SK-N-SH (cell line): ENCODE measurements around the gene UFC1. TPM values are rescaled to one million over a fixed set of nuclear protein-coding genes. Genes with fewer than 3 reads are reported as not detected.

Experiments used
- CTCF ChIA-PET: fragments of 300-600, 350-600 bp; formaldehyde crosslinking; extraction: SDS; loops from one replicate; lab custom pipeline; 2021; lab: Yijun Ruan, JAX
- POLR2A ChIA-PET: fragments of 350-600 bp; sonication (Branson Sonifier 250); formaldehyde crosslinking; extraction: SDS; loops from one replicate; lab custom pipeline; 2020; ENCODE audit warnings: antibody characterized with exemption, inconsistent platforms; lab: Yijun Ruan, JAX
- DNase-seq: peaks from one replicate; pipeline ENCODE4 v3.0.0; 2012
- H2AFZ ChIP-seq: fragments of 200-600 bp; sonication (generic); 2 replicates; pipeline ENCODE4 v1.8.1; 2016; ENCODE audit warnings: antibody characterized with exemption, mild to moderate bottlenecking, low read depth
- H3F3A ChIP-seq: fragments of 200-600 bp; sonication (generic); replicated peaks from 2 replicates; pipeline ENCODE3; 2016; ENCODE audit warnings: antibody characterized with exemption, mild to moderate bottlenecking; ENCODE audit not compliant: insufficient read depth
- H3K27ac ChIP-seq, 2 experiments: fragments of 200-500 bp in 1 of 2; fragments of 200-600 bp in 1 of 2; sonication (Bioruptor generic) in 1 of 2; sonication (generic), shearing (Covaris generic) in 1 of 2; 2 replicates each; pipeline versions ENCODE4 v1.5.1 to v1.6.1; 2014 to 2016; ENCODE audit warnings: low read depth in 2 of 2, inconsistent platforms in 1 of 2, low read length in 1 of 2, mild to moderate bottlenecking in 1 of 2, mixed read lengths in 1 of 2
- H3K27me3 ChIP-seq: fragments of 200-600 bp; sonication (generic), shearing (Covaris generic); 2 replicates; pipeline ENCODE4 v1.6.1; 2016; ENCODE audit warnings: mixed run types; ENCODE audit not compliant: insufficient read depth
- H3K36me3 ChIP-seq, 2 experiments: fragments of 200-500 bp in 1 of 2; fragments of 200-600 bp in 1 of 2; sonication (Bioruptor generic) in 1 of 2; sonication (generic) in 1 of 2; replicated peaks in 1 of 2; 2 replicates each; pipeline versions ENCODE3 to v1.5.1; 2014 to 2016; ENCODE audit warnings: low read length in 1 of 2, mild to moderate bottlenecking in 1 of 2; ENCODE audit not compliant: insufficient read depth in 2 of 2, control insufficient read depth in 1 of 2
- H3K4me1 ChIP-seq, 2 experiments: fragments of 200-500 bp in 1 of 2; fragments of 200-600 bp in 1 of 2; sonication (Bioruptor generic) in 1 of 2; sonication (generic), shearing (Covaris generic) in 1 of 2; 2 replicates each; pipeline versions ENCODE4 v1.5.1 to v1.6.1; 2014 to 2016; ENCODE audit warnings: low read depth in 1 of 2, low read length in 1 of 2, mixed run types in 1 of 2; ENCODE audit not compliant: insufficient read depth in 2 of 2, control insufficient read depth in 1 of 2
- H3K4me2 ChIP-seq: fragments of 200-600 bp; sonication (generic), shearing (Covaris generic); 2 replicates; pipeline ENCODE4 v1.6.1; 2017; ENCODE audit warnings: mixed run types
- H3K4me3 ChIP-seq, 2 experiments: fragments of 200-500 bp in 1 of 2; fragments of 200-600 bp in 1 of 2; sonication (Bioruptor generic) in 1 of 2; sonication (generic), shearing (Covaris generic) in 1 of 2; 2 replicates each; pipeline versions ENCODE4 v1.5.1 to v1.8.1; 2014 to 2016; ENCODE audit warnings: low read depth in 2 of 2, inconsistent platforms in 1 of 2, low read length in 1 of 2, mild to moderate bottlenecking in 1 of 2, mixed read lengths in 1 of 2, moderate library complexity in 1 of 2
- H3K79me2 ChIP-seq: fragments of 200-600 bp; sonication (generic); 2 replicates; pipeline ENCODE4 v1.8.1; 2017; ENCODE audit warnings: mild to moderate bottlenecking; ENCODE audit not compliant: insufficient read depth
- H3K9ac ChIP-seq: fragments of 200-600 bp; sonication (generic); 2 replicates; pipeline ENCODE4 v1.6.1; 2017; ENCODE audit warnings: mixed run types
- H3K9me2 ChIP-seq: fragments of 200-600 bp; sonication (generic); 2 replicates; pipeline ENCODE4 v1.6.1; 2017; ENCODE audit warnings: mixed run types
- H3K9me3 ChIP-seq: fragments of 200-600 bp; sonication (generic); 2 replicates; pipeline ENCODE4 v1.6.1; 2017; ENCODE audit warnings: mixed run types, mild to moderate bottlenecking, moderate library complexity
- H4K20me1 ChIP-seq: fragments of 200-600 bp; sonication (generic); 2 replicates; pipeline ENCODE4 v1.6.1; 2017; ENCODE audit warnings: mild to moderate bottlenecking, mixed run types; ENCODE audit not compliant: insufficient read depth
- ELF1 ChIP-seq: IDR thresholded peaks from 2 replicates; pipeline ENCODE4 v1.4.0; 2012
- FOSL2 ChIP-seq: IDR thresholded peaks from 2 replicates; pipeline ENCODE4 v1.4.0; 2012; ENCODE audit warnings: low read depth, mild to moderate bottlenecking, moderate library complexity, borderline replicate concordance
- FOXJ3 ChIP-seq: sonication (generic); formaldehyde crosslinking; IDR thresholded peaks from 2 replicates; pipeline ENCODE4 v1.5.1; 2020; ENCODE audit warnings: mild to moderate bottlenecking, missing genetic modification reagents
- FOXM1 ChIP-seq: IDR thresholded peaks from 2 replicates; pipeline ENCODE4 v1.4.0; 2012; ENCODE audit warnings: low read depth, mild to moderate bottlenecking
- GABPA ChIP-seq: IDR thresholded peaks from 2 replicates; pipeline ENCODE4 v1.4.0; 2012; ENCODE audit warnings: low read depth, mild to moderate bottlenecking
- GATA2 ChIP-seq: sonication (generic); formaldehyde crosslinking; IDR thresholded peaks from 2 replicates; pipeline ENCODE4 v1.5.0; 2020; ENCODE audit warnings: mild to moderate bottlenecking, missing genetic modification reagents
- MEF2A ChIP-seq: IDR thresholded peaks from 2 replicates; pipeline ENCODE4 v1.4.0; 2012; ENCODE audit warnings: low read depth, borderline replicate concordance
- NFIC ChIP-seq: IDR thresholded peaks from 2 replicates; pipeline ENCODE4 v1.4.0; 2012; ENCODE audit warnings: borderline replicate concordance
- NRF1 ChIP-seq: IDR thresholded peaks from 2 replicates; pipeline ENCODE4 v1.6.1; 2012; ENCODE audit warnings: low read depth, mild to moderate bottlenecking, low read length
- RCOR1 ChIP-seq: fragments of 150-350 bp; IDR thresholded peaks from 2 replicates; pipeline ENCODE4 v1.6.1; 2017; ENCODE audit warnings: antibody characterized with exemption, low read length
- RXRA ChIP-seq: IDR thresholded peaks from 2 replicates; pipeline ENCODE4 v1.4.0; 2012; ENCODE audit warnings: low read depth, mild to moderate bottlenecking, borderline replicate concordance
- SIN3A ChIP-seq: IDR thresholded peaks from 2 replicates; pipeline ENCODE4 v1.6.1; 2012; ENCODE audit warnings: low read depth, mild to moderate bottlenecking, low read length, moderate library complexity, borderline replicate concordance
- SMC3 ChIP-seq: IDR thresholded peaks from 2 replicates; pipeline ENCODE4 v1.6.1; 2012; ENCODE audit warnings: low read depth, low read length, improper control_type of control experiment
- TAF1 ChIP-seq: IDR thresholded peaks from 2 replicates; pipeline ENCODE4 v1.6.1; 2012; ENCODE audit warnings: low read depth, mild to moderate bottlenecking, low read length, moderate library complexity, borderline replicate concordance
- TCF12 ChIP-seq: IDR thresholded peaks from 2 replicates; pipeline ENCODE4 v1.4.0; 2012
- YY1 ChIP-seq: IDR thresholded peaks from 2 replicates; pipeline ENCODE4 v1.4.0; 2012; ENCODE audit warnings: low read depth, mild to moderate bottlenecking
- WGBS: methylation state at CpG from one replicate; pipeline ENCODE4 v1.1.6; 2017; ENCODE audit warnings: low lambda C conversion rate; 5-methylcytosine and 5-hydroxymethylcytosine counted together
- polyA plus RNA-seq, 3 experiments: library from polyadenylated mRNA; depleted of rRNA; stranded (reverse); fragments of >200 nt; gene quantifications; 2 replicates each; pipeline ENCODE4 v1.2.3, GENCODE V29; 2012
- TF ChIP-seq, protein P1 (sequence below): IDR thresholded peaks from 2 replicates; pipeline ENCODE4 v1.6.1; 2012; ENCODE audit warnings: mild to moderate bottlenecking, low read depth, low read length, moderate library complexity
- TF ChIP-seq, protein P2 (sequence below): IDR thresholded peaks from 2 replicates; pipeline ENCODE4 v1.4.0; 2012; ENCODE audit warnings: low read depth, borderline replicate concordance
- TF ChIP-seq, protein P3 (sequence below): fragments of 200-600 bp; sonication (generic); IDR thresholded peaks from 2 replicates; pipeline ENCODE4 v1.6.1; 2017; ENCODE audit warnings: antibody characterized with exemption, mild to moderate bottlenecking, moderate library complexity
- TF ChIP-seq, protein P4 (sequence below): fragments of 150-350 bp; IDR thresholded peaks from 2 replicates; pipeline ENCODE4 v1.6.1; 2016; ENCODE audit warnings: mild to moderate bottlenecking, low read depth, low read length
- TF ChIP-seq, protein P5 (sequence below): fragments of 150-350 bp; IDR thresholded peaks from 2 replicates; pipeline ENCODE4 v1.6.1; 2017; ENCODE audit warnings: antibody characterized with exemption, low read length, low read depth, borderline replicate concordance
- TF ChIP-seq, protein P6 (sequence below): IDR thresholded peaks from 2 replicates; pipeline ENCODE4 v1.4.0; 2012; ENCODE audit warnings: low read depth, borderline replicate concordance
- TF ChIP-seq, protein P7 (sequence below): IDR thresholded peaks from 2 replicates; pipeline ENCODE4 v1.4.0; 2012; ENCODE audit warnings: low read depth

The UFC1 gene
- polyA plus RNA-seq, 1 of the 3 experiments (the other 2 are of a cell fraction) = 150 TPM

DNA sequence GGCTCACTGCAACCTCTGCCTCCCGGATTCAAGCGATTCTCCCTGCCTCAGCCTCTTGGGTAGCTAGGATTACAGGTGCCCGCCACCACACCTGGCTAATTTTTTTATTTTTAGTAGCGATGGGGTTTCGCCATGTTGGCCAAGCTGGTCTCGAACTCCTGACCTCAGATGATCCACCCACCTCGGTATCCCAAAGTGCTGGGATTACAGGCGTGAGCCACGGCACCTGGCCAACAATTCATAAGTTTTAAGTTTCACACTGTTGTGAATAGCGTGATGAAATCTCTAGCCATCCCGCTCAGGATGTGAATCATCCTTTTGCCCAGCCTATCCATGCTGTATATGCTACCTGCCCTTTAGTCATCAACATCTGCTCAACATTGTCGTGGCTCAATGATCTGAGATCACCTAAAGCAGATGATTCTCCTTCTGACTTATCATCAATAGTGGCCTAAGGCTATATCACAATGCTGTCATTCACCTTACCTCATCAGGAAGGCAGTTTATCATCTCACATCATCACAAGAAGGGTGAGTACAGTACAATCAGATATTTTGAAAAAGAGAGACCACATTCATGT is 38.6 kb upstream of the UFC1 start:
- Histone ChIP-seq H3K9me2 (no peaks in the 10 kb centered on the region), H3K79me2 (peaks cover 93% of the 10 kb centered on the region), H4K20me1 (peaks cover 45% of the 10 kb centered on the region), H3K9me3 (no peaks in the 10 kb centered on the region), H3K27ac (peak overlapping the region in 1 of 2 experiments; percentile 45; a peak in 2 of 4 replicates), H3K9ac (no peak overlapping the region), H2AFZ (no peak overlapping the region), H3F3A (peaks cover 15% of the 10 kb centered on the region), H3K4me1 (peaks cover 19 to 25% of the 10 kb centered on the region in 2 experiments; a peak in 3 of 4 replicates), H3K4me2 (peak overlapping the region; percentile 92), H3K27me3 (no peaks in the 10 kb centered on the region), H3K4me3 (no peak overlapping the region), H3K36me3 (peaks cover 13 to 20% of the 10 kb centered on the region in 2 experiments)
- ChIA-PET POLR2A (no interaction called here), CTCF (interaction anchor here (2.2 kb wide), 1 partner anchor 18 kb away, joined by 6 read pairs; no protein-coding TSS in a partner anchor)
- 61% methylated on average over 12 of the region's 12 CpGs for WGBS
- no peak for DNase-seq
- TF ChIP-seq, protein P1, sequence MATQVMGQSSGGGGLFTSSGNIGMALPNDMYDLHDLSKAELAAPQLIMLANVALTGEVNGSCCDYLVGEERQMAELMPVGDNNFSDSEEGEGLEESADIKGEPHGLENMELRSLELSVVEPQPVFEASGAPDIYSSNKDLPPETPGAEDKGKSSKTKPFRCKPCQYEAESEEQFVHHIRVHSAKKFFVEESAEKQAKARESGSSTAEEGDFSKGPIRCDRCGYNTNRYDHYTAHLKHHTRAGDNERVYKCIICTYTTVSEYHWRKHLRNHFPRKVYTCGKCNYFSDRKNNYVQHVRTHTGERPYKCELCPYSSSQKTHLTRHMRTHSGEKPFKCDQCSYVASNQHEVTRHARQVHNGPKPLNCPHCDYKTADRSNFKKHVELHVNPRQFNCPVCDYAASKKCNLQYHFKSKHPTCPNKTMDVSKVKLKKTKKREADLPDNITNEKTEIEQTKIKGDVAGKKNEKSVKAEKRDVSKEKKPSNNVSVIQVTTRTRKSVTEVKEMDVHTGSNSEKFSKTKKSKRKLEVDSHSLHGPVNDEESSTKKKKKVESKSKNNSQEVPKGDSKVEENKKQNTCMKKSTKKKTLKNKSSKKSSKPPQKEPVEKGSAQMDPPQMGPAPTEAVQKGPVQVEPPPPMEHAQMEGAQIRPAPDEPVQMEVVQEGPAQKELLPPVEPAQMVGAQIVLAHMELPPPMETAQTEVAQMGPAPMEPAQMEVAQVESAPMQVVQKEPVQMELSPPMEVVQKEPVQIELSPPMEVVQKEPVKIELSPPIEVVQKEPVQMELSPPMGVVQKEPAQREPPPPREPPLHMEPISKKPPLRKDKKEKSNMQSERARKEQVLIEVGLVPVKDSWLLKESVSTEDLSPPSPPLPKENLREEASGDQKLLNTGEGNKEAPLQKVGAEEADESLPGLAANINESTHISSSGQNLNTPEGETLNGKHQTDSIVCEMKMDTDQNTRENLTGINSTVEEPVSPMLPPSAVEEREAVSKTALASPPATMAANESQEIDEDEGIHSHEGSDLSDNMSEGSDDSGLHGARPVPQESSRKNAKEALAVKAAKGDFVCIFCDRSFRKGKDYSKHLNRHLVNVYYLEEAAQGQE = no peak
- TF ChIP-seq, protein P2, sequence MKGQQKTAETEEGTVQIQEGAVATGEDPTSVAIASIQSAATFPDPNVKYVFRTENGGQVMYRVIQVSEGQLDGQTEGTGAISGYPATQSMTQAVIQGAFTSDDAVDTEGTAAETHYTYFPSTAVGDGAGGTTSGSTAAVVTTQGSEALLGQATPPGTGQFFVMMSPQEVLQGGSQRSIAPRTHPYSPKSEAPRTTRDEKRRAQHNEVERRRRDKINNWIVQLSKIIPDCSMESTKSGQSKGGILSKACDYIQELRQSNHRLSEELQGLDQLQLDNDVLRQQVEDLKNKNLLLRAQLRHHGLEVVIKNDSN = no peak
- TF ChIP-seq MEF2A = no peak
- no peak for TF ChIP-seq GATA2 (CRISPR knock-in tag)
- peak; percentile 76 for TF ChIP-seq TCF12
- no peak for TF ChIP-seq ELF1
- TF ChIP-seq RCOR1 = no peak
- TF ChIP-seq FOSL2 = peak; percentile 72
- TF ChIP-seq RXRA = no peak
- TF ChIP-seq, protein P3, sequence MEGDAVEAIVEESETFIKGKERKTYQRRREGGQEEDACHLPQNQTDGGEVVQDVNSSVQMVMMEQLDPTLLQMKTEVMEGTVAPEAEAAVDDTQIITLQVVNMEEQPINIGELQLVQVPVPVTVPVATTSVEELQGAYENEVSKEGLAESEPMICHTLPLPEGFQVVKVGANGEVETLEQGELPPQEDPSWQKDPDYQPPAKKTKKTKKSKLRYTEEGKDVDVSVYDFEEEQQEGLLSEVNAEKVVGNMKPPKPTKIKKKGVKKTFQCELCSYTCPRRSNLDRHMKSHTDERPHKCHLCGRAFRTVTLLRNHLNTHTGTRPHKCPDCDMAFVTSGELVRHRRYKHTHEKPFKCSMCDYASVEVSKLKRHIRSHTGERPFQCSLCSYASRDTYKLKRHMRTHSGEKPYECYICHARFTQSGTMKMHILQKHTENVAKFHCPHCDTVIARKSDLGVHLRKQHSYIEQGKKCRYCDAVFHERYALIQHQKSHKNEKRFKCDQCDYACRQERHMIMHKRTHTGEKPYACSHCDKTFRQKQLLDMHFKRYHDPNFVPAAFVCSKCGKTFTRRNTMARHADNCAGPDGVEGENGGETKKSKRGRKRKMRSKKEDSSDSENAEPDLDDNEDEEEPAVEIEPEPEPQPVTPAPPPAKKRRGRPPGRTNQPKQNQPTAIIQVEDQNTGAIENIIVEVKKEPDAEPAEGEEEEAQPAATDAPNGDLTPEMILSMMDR = no peak
- no peak for TF ChIP-seq SIN3A
- TF ChIP-seq SMC3 = no peak
- TF ChIP-seq, protein P4, sequence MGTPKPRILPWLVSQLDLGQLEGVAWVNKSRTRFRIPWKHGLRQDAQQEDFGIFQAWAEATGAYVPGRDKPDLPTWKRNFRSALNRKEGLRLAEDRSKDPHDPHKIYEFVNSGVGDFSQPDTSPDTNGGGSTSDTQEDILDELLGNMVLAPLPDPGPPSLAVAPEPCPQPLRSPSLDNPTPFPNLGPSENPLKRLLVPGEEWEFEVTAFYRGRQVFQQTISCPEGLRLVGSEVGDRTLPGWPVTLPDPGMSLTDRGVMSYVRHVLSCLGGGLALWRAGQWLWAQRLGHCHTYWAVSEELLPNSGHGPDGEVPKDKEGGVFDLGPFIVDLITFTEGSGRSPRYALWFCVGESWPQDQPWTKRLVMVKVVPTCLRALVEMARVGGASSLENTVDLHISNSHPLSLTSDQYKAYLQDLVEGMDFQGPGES = no peak
- no peak for TF ChIP-seq FOXJ3 (CRISPR knock-in tag)
- TF ChIP-seq, protein P5, sequence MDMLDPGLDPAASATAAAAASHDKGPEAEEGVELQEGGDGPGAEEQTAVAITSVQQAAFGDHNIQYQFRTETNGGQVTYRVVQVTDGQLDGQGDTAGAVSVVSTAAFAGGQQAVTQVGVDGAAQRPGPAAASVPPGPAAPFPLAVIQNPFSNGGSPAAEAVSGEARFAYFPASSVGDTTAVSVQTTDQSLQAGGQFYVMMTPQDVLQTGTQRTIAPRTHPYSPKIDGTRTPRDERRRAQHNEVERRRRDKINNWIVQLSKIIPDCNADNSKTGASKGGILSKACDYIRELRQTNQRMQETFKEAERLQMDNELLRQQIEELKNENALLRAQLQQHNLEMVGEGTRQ = no peak
- no peak for TF ChIP-seq TAF1
- TF ChIP-seq GABPA = no peak
- TF ChIP-seq, protein P6, sequence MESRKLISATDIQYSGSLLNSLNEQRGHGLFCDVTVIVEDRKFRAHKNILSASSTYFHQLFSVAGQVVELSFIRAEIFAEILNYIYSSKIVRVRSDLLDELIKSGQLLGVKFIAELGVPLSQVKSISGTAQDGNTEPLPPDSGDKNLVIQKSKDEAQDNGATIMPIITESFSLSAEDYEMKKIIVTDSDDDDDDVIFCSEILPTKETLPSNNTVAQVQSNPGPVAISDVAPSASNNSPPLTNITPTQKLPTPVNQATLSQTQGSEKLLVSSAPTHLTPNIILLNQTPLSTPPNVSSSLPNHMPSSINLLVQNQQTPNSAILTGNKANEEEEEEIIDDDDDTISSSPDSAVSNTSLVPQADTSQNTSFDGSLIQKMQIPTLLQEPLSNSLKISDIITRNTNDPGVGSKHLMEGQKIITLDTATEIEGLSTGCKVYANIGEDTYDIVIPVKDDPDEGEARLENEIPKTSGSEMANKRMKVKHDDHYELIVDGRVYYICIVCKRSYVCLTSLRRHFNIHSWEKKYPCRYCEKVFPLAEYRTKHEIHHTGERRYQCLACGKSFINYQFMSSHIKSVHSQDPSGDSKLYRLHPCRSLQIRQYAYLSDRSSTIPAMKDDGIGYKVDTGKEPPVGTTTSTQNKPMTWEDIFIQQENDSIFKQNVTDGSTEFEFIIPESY = no peak
- no peak for TF ChIP-seq FOXM1
- TF ChIP-seq NRF1 = no peak
- TF ChIP-seq YY1 = no peak
- peak; percentile 59; the same call in 1 of the 2 replicates for TF ChIP-seq NFIC
- TF ChIP-seq, protein P7, sequence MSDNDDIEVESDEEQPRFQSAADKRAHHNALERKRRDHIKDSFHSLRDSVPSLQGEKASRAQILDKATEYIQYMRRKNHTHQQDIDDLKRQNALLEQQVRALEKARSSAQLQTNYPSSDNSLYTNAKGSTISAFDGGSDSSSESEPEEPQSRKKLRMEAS = peak; percentile 50; the same call in 1 of the 2 replicates
